HG03575 (cell line): ENCODE data around the gene ARRDC5.

Experiments
- ATAC-seq: cut with Tn5 transposase; IDR thresholded peaks from one replicate; pipeline ENCODE4 v1.9.1; 2021; ENCODE audit not compliant: unreplicated experiment, insufficient number of reproducible peaks, low FRiP score; ENCODE audit errors: extremely low read depth

The ARRDC5 gene

GRCh38 chr19:4843647-4843965 is 59.1 kb downstream of the ARRDC5 start:
- no peak for ATAC-seq
